K562 (cell line): ENCODE measurements around the gene FBXO9. TPM values are rescaled to one million over a fixed set of nuclear protein-coding genes. Genes with fewer than 3 reads are reported as not detected.

Experiments
- CHD7 ChIP-seq: fragments of 200-600 bp; sonication (generic); IDR thresholded peaks from one replicate; pipeline ENCODE4 v1.6.1; 2012; ENCODE audit warnings: mild to moderate bottlenecking, low read depth, low read length, inconsistent platforms
- ESRRB ChIP-seq: fragments of 250-450 bp; sonication (Bioruptor Pico); IDR thresholded peaks from 2 replicates; pipeline ENCODE4 v1.5.0; 2020; ENCODE audit warnings: mild to moderate bottlenecking, moderate library complexity, borderline replicate concordance
- MLX ChIP-seq, 2 experiments: fragments of 450-650 bp in 1 of 2; sonication (generic) in 1 of 2; formaldehyde crosslinking; conservative IDR thresholded peaks; 2 replicates each; pipeline versions ENCODE4 v1.4.0 to v1.8.1; 2020 to 2022; ENCODE audit warnings: mild to moderate bottlenecking in 1 of 2, missing genetic modification reagents in 1 of 2
- NR0B1 ChIP-seq: fragments of 450-650 bp; IDR thresholded peaks from one replicate; pipeline ENCODE4 v1.6.1; 2018; ENCODE audit warnings: mild to moderate bottlenecking, moderate library complexity; ENCODE audit not compliant: partially characterized antibody
- SMARCE1 ChIP-seq: fragments of 450-650 bp; IDR thresholded peaks from 2 replicates; pipeline ENCODE4 v1.7.1; 2016; ENCODE audit warnings: mild to moderate bottlenecking
- ZNF277 ChIP-seq: fragments of 250-450 bp; sonication (Bioruptor Pico); IDR thresholded peaks from 2 replicates; pipeline ENCODE4 v1.8.0; 2022; ENCODE audit warnings: inconsistent platforms, mild to moderate bottlenecking, moderate library complexity, borderline replicate concordance
- polyA plus RNA-seq, 8 experiments: library from polyadenylated mRNA; depleted of rRNA in 4 of 8; stranded (reverse) in 5 of 8; unstranded in 3 of 8; fragments of >200 nt; fragmentation: Nextera tagmentation in 2 of 8; fragmentation: Illumina TruSeq in 1 of 8; extraction: Ambion mirVana in 2 of 8; extraction: Trizol in 1 of 8; gene quantifications; 2 replicates each; pipeline versions ENCODE4 v1.2.1 to v1.2.3, GENCODE V29; 2011 to 2014; ENCODE audit warnings: inconsistent platforms in 1 of 8, missing spikeins in 1 of 8
- total RNA-seq, 7 experiments: library from RNA; depleted of rRNA in 6 of 7; stranded (reverse); fragments of >200 nt in 6 of 7; fragmentation: Illumina TruSeq in 2 of 7; extraction: Trizol in 2 of 7; gene quantifications; 2 replicates each; pipeline versions ENCODE4 v1.2.1 to v1.2.3, GENCODE V29; 2011 to 2021; ENCODE audit warnings: low replicate concordance in 1 of 7

The FBXO9 gene
- total and polyA plus RNA-seq, 9 of the 15 experiments (the other 6 are each of a cell fraction or from before 2014, with no cell fraction given): 10.1 to 85.3 (median 51.4) TPM

- TF ChIP-seq NR0B1 (no peak), ZNF277 (CRISPR knock-in tag) (no peak), ESRRB (CRISPR knock-in tag) (no peak), MLX (CRISPR knock-in tag; conservative IDR thresholded peaks at IDR 0.05) (no peak), CHD7 (no peak), SMARCE1 (peak; percentile 57; the same call in 1 of the 2 replicates)
Observed at GRCh38 chr6:53042112-53042511, 23.1 kb upstream of the FBXO9 start (continued).
